Skin epidermis (tissue), 12 donors: ENCODE data around the gene IFITM5.
A peak's percentile ranks its signal among the peaks of the same experiment; 100 is the strongest.
"Not testable (repeated sequence)": the region's sequence is repeated elsewhere in the genome, so short reads cannot be mapped to it uniquely, and the experiment has no call there.

ENCODE experiments used
- H3K27ac ChIP-seq, 21 experiments: fragments of 200-600 bp; sonication (generic) in 11 of 21; one replicate each; pipeline ENCODE4 v1.5.0; 2020; ENCODE audit warnings: mild to moderate bottlenecking in 3 of 21, inconsistent platforms in 2 of 21, moderate library complexity in 2 of 21
- H3K4me3 ChIP-seq, 7 experiments: fragments of 200-600 bp; sonication (generic) in 2 of 7; one replicate each; pipeline ENCODE4 v1.5.0; 2020; ENCODE audit warnings: inconsistent platforms in 2 of 7, mild to moderate bottlenecking in 2 of 7, moderate library complexity in 1 of 7

The IFITM5 gene

GRCh38 chr11:299081-299891, at the start of gene IFITM5:
Gene IFITM5 (minus strand): TSS chr11:299526. CDS start chr11:299490, 36 bp downstream.
- no peak within 1 kb of the TSS for H3K4me3 ChIP-seq
- peak within 1 kb of the TSS in 2 of 21 experiments; percentile 17 to 75 for H3K27ac ChIP-seq

- Histone ChIP-seq H3K4me3 (no peak overlapping the region), H3K27ac (no peak overlapping the region)
Observed at GRCh38 chr11:346529-346928, 47.2 kb upstream of the IFITM5 start.

- H3K4me3 ChIP-seq, result no peak overlapping the region
- no peak overlapping the region for H3K27ac ChIP-seq
Observed at GRCh38 chr11:344836-345578, 45.7 kb upstream of the IFITM5 start.

GRCh38 chr11:342328-342727, 43.0 kb upstream of the IFITM5 start:
- H3K4me3 ChIP-seq, result no peak overlapping the region

GRCh38 chr11:340539-341512, 41.5 kb upstream of the IFITM5 start:
- Histone ChIP-seq H3K27ac (peak overlapping the region in 2 of 21 experiments; percentile 19 to 71), H3K4me3 (no peak overlapping the region)

More at GRCh38 chr11:342328-342727, 43.0 kb upstream of the IFITM5 start:
- peak overlapping the region in 15 of 21 experiments; percentile 2 to 71 (median 39) for H3K27ac ChIP-seq

GRCh38 chr11:339963-340362, 40.6 kb upstream of the IFITM5 start:
- H3K27ac ChIP-seq, result no peak overlapping the region

GRCh38 chr11:337711-338110, 38.4 kb upstream of the IFITM5 start:
- Histone ChIP-seq H3K27ac (peak overlapping the region in 3 of 21 experiments; percentile 13 to 24 (median 16)), H3K4me3 (no peak overlapping the region)

More at GRCh38 chr11:339963-340362, 40.6 kb upstream of the IFITM5 start:
- H3K4me3 ChIP-seq, result no peak overlapping the region

- H3K4me3 ChIP-seq, result no peak overlapping the region
Observed at GRCh38 chr11:336659-337198, 37.4 kb upstream of the IFITM5 start.

GRCh38 chr11:335779-336658, 36.7 kb upstream of the IFITM5 start:
- Histone ChIP-seq H3K27ac (peak overlapping the region in 20 of 21 experiments; percentile 4 to 81 (median 67)), H3K4me3 (no peak overlapping the region)

More at GRCh38 chr11:336659-337198, 37.4 kb upstream of the IFITM5 start:
- H3K27ac ChIP-seq, result peak overlapping the region in 16 of 21 experiments; percentile 13 to 81 (median 68)

GRCh38 chr11:334264-334994, 35.1 kb upstream of the IFITM5 start:
- Histone ChIP-seq H3K4me3 (no peak overlapping the region), H3K27ac (peak overlapping the region in 2 of 21 experiments; percentile 42 to 81)

- H3K27ac ChIP-seq, result peak overlapping the region in 2 of 21 experiments; percentile 42 to 68
- not testable (repeated sequence) for H3K4me3 ChIP-seq
Observed at GRCh38 chr11:333616-334263, 34.4 kb upstream of the IFITM5 start.

- Histone ChIP-seq H3K27ac (no peak overlapping the region), H3K4me3 (no peak overlapping the region)
Observed at GRCh38 chr11:332651-333480, 33.5 kb upstream of the IFITM5 start.

GRCh38 chr11:331358-332060, 32.2 kb upstream of the IFITM5 start:
- H3K27ac ChIP-seq, result no peak overlapping the region
- H3K4me3 ChIP-seq, result no peak overlapping the region

GRCh38 chr11:330694-331357, 31.5 kb upstream of the IFITM5 start:
- Histone ChIP-seq H3K27ac (peak overlapping the region in 2 of 21 experiments; percentile 14 to 30), H3K4me3 (no peak overlapping the region)

GRCh38 chr11:330307-330693, 31.0 kb upstream of the IFITM5 start:
- Histone ChIP-seq H3K4me3 (no peak overlapping the region), H3K27ac (peak overlapping the region in 1 of 21 experiments; percentile 30)
